GM23338 (cell line): ENCODE results near the gene USP5.

Source experiments
- CREB1 ChIP-seq: fragments of 250-450 bp; sonication (Bioruptor Pico); IDR thresholded peaks from 2 replicates; pipeline ENCODE4 v1.5.0; 2020; ENCODE audit warnings: low read depth, mild to moderate bottlenecking, moderate library complexity
- EZH2 ChIP-seq: fragments of 200-600 bp; sonication (generic); IDR thresholded peaks from one replicate; pipeline ENCODE4 v1.8.0; 2017; ENCODE audit warnings: antibody characterized with exemption, mild to moderate bottlenecking, low read depth; ENCODE audit not compliant: unreplicated experiment
- POLR2AphosphoS5 ChIP-seq: IDR thresholded peaks from 2 replicates; pipeline ENCODE4 v1.6.1; 2016; ENCODE audit warnings: antibody characterized with exemption, low read depth
- ZNF331 ChIP-seq: fragments of 250-450 bp; sonication (Bioruptor Pico); IDR thresholded peaks from 2 replicates; pipeline ENCODE4 v1.5.0; 2020; ENCODE audit warnings: low read depth, mild to moderate bottlenecking, moderate library complexity
- TF ChIP-seq, protein P1 (sequence below), 2 experiments: fragments of 200-600 bp in 1 of 2; sonication (generic) in 1 of 2; conservative IDR thresholded peaks; 2 replicates each; pipeline versions ENCODE4 v1.5.1 to v1.6.1; 2016 to 2017; ENCODE audit warnings: antibody characterized with exemption in 2 of 2, low read depth in 2 of 2, mild to moderate bottlenecking in 2 of 2, moderate library complexity in 1 of 2
- TF ChIP-seq, protein P2 (sequence below): IDR thresholded peaks from 2 replicates; pipeline ENCODE4 v1.6.1; 2016; ENCODE audit warnings: antibody characterized with exemption
- TF ChIP-seq, protein P3 (sequence below): IDR thresholded peaks from one replicate; pipeline ENCODE4 v1.6.1; 2018; ENCODE audit warnings: antibody characterized with exemption; ENCODE audit not compliant: unreplicated experiment

GRCh38 chr12:6810758-6811157, 41.2 kb upstream of the USP5 start:
- TF ChIP-seq ZNF331 (CRISPR knock-in tag) (no peak), EZH2 (no peak), CREB1 (CRISPR knock-in tag) (no peak), POLR2AphosphoS5 (no peak)
- TF ChIP-seq, protein P1, sequence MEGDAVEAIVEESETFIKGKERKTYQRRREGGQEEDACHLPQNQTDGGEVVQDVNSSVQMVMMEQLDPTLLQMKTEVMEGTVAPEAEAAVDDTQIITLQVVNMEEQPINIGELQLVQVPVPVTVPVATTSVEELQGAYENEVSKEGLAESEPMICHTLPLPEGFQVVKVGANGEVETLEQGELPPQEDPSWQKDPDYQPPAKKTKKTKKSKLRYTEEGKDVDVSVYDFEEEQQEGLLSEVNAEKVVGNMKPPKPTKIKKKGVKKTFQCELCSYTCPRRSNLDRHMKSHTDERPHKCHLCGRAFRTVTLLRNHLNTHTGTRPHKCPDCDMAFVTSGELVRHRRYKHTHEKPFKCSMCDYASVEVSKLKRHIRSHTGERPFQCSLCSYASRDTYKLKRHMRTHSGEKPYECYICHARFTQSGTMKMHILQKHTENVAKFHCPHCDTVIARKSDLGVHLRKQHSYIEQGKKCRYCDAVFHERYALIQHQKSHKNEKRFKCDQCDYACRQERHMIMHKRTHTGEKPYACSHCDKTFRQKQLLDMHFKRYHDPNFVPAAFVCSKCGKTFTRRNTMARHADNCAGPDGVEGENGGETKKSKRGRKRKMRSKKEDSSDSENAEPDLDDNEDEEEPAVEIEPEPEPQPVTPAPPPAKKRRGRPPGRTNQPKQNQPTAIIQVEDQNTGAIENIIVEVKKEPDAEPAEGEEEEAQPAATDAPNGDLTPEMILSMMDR (conservative IDR thresholded peaks at IDR 0.05; ENCODE audit: low read depth in 2 of 2) = no peak
- TF ChIP-seq, protein P2, sequence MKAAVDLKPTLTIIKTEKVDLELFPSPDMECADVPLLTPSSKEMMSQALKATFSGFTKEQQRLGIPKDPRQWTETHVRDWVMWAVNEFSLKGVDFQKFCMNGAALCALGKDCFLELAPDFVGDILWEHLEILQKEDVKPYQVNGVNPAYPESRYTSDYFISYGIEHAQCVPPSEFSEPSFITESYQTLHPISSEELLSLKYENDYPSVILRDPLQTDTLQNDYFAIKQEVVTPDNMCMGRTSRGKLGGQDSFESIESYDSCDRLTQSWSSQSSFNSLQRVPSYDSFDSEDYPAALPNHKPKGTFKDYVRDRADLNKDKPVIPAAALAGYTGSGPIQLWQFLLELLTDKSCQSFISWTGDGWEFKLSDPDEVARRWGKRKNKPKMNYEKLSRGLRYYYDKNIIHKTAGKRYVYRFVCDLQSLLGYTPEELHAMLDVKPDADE = no peak
- TF ChIP-seq, protein P3, sequence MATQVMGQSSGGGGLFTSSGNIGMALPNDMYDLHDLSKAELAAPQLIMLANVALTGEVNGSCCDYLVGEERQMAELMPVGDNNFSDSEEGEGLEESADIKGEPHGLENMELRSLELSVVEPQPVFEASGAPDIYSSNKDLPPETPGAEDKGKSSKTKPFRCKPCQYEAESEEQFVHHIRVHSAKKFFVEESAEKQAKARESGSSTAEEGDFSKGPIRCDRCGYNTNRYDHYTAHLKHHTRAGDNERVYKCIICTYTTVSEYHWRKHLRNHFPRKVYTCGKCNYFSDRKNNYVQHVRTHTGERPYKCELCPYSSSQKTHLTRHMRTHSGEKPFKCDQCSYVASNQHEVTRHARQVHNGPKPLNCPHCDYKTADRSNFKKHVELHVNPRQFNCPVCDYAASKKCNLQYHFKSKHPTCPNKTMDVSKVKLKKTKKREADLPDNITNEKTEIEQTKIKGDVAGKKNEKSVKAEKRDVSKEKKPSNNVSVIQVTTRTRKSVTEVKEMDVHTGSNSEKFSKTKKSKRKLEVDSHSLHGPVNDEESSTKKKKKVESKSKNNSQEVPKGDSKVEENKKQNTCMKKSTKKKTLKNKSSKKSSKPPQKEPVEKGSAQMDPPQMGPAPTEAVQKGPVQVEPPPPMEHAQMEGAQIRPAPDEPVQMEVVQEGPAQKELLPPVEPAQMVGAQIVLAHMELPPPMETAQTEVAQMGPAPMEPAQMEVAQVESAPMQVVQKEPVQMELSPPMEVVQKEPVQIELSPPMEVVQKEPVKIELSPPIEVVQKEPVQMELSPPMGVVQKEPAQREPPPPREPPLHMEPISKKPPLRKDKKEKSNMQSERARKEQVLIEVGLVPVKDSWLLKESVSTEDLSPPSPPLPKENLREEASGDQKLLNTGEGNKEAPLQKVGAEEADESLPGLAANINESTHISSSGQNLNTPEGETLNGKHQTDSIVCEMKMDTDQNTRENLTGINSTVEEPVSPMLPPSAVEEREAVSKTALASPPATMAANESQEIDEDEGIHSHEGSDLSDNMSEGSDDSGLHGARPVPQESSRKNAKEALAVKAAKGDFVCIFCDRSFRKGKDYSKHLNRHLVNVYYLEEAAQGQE = no peak
